Eye (tissue), 1 donor: ENCODE results near the gene CAPZA2.
"Not testable (repeated sequence)": the region's sequence is repeated elsewhere in the genome, so short reads cannot be mapped to it uniquely, and the experiment has no call there.

Source experiments
- DNase-seq: peaks from one replicate; pipeline ENCODE4 v3.0.0-alpha.2; 2015

The CAPZA2 gene

GRCh38 chr7:116955801-116956476 lies 93.6 kb downstream of the CAPZA2 start:
- DNase-seq, result no peak

DNA sequence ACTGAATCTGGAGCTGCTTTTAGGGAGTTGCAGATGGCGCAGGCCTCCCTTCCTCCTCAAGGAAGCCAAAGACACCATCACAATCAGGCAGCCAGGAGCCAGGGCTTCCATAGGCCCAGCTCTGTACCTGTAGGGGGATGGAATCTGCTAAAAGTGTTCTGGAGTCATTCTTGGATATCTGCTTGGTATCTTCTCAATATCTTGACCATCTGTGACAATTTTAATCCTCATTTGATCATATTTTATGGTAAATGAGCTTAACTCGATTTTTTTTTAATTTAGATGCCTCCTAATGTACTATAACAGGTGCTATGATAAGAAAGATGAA lies 94.1 kb downstream of the CAPZA2 start:
- no peak for DNase-seq

GRCh38 chr7:116957874-116958273 lies 95.5 kb downstream of the CAPZA2 start:
- DNase-seq, result no peak

GRCh38 chr7:116961966-116962673 lies 99.7 kb downstream of the CAPZA2 start:
- not testable (repeated sequence) for DNase-seq

DNA sequence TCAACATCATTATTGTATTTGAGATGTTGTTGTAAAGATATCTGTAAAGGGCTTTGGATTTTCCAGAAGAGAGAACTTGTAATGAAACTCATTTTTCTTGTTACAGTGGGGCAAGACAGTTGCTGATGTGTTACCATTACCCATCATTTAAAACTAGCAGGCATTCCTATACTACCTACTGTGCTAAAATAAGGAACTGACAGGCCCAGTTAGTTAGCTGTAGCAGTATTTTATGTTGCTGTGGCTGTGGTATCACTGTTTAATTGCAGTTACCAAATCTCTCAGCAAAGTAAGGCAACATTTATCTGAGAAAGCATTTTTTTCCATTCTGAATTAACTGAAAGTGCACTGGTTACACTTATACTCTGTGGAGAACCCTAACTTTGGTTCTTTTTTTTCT lies 100.8 kb downstream of the CAPZA2 start:
- no peak for DNase-seq

- no peak for DNase-seq
These were observed 104.2 kb downstream of the CAPZA2 start for GRCh38 chr7:116966601-116967000.

DNA sequence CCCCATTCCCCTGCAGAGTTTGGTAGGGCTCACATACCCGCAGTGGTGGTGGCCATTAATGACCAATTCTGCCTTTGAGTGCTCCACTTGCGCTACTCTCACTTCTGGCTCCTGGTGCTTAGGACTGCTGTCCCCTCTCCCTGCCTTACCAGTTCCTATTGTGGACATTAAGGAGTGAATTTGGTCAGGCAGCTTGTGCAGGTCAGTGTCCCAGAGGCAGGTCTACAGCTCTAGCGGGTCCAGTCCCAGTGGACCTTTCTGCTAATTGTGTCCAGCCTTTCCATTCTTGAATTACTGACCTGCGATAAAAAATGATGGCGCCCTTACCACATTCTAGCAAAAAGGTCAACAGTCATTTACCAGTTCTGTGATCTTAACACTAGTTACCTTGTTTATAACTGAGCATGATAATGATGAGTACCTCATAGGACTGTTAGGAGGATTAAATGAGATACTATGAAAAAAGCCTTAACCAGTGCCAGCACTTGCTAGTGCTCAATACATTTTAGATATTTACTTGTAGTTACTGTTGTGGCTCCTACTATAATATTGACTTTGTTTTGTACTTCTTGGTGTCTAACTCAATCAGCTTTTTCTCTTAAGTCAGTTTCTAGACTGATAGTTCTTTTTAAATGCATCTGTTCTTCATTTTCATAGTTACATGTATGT lies 105.0 kb downstream of the CAPZA2 start:
- DNase-seq, result no peak

- no peak for DNase-seq
These were observed 105.6 kb downstream of the CAPZA2 start for GRCh38 chr7:116967983-116968382.

DNA sequence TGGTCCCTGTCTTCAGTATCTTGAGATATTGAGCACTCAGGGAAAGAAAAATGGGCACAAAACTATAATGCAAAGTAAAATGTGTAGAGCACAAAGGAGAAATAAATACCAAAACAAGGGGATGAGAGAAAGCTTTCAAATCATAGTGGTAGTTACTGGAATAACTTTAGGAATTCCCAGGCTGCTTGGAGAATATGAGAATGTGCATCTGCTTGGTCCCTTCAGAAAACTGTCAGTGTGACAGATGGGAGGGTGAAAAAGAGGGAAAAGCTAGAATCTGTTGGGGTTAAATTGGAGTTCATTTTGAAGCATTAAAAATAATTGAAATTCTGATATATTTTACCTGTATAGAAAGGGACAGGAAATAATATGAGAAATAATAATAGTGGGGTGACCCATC lies 106.2 kb downstream of the CAPZA2 start:
- DNase-seq, result no peak

DNA sequence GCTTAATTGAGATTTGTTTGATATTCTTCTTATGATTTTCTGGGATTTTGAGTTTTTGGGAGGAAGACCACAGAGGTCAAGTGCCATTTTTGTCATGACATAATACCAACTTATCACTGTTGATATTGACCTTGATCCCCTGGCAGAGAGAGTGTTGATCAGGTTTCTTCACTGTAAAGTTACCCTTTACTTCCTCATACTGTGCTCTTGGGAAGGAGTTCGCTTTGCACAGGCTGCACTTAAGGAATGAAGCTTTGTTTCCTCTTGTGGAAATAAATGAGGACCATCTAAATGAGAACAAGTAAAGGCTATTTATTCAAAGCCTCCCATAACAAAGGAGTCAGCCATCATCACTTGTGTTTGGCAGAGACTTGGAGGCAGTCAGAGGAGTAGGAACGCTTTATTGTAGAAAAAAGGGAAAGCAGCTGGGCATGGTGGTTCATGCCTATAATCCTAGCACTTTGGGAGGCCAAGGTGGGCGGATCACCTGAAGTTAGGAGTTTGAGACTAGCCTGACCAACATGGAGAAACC lies 107.0 kb downstream of the CAPZA2 start:
- no peak for DNase-seq

DNA sequence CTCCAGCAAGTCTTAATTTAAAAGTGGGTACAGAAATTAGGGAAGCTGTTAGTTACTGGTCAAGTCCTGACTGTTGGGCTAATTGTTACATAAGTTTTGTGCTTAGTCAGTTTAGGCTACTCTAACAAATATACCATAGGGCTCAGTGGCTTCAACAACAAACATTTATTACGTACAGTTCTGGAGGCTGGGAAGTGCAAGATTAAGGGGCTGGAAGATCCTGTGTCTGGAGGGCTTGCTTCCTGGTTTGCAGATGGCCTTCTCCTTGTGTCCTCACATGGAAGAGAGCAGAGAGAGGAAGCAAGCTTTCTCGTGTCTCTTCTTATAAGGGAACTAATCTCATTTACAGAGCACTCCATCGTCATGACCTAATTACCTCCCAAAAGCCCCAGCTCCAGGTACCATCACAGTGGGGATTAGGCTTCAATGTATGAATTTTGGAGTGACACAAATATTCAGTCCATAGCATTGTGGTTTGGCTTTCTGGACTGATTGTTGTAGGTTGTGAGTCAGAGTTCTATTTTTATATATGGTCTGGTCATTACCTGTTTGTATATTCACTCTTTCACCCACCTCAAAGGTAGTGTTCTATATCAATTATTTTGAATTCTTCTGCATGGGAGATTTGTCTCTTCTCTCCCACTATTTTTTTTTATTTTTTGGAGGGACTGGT lies 108.0 kb downstream of the CAPZA2 start:
- no peak for DNase-seq

GRCh38 chr7:116971153-116971552 lies 108.8 kb downstream of the CAPZA2 start:
- DNase-seq, result not testable (repeated sequence)
